NCI-H526 treated with DMSO at 0.1 percent for 48 hours (cell line): ENCODE results near the gene ZPLD1.

Experiments
- DNase-seq: peaks from one replicate; lab custom pipeline; 2025; lab: John Stamatoyannopoulos, UW

ZPLD1 gene

GRCh38 chr3:102470066-102470465 is 35.3 kb downstream of the ZPLD1 start:
- no peak for DNase-seq

GRCh38 chr3:102471001-102471400 is 36.2 kb downstream of the ZPLD1 start:
- DNase-seq = no peak

- DNase-seq = no peak
These were observed 36.7 kb downstream of the ZPLD1 start for GRCh38 chr3:102471491-102471890.

GRCh38 chr3:102473648-102474047 is 38.8 kb downstream of the ZPLD1 start:
- DNase-seq = no peak

- no peak for DNase-seq
These were observed 39.4 kb downstream of the ZPLD1 start for GRCh38 chr3:102474207-102474606.

GRCh38 chr3:102476198-102476597 is 41.4 kb downstream of the ZPLD1 start:
- no peak for DNase-seq

GRCh38 chr3:102478160-102478559 is 43.3 kb downstream of the ZPLD1 start:
- no peak for DNase-seq

GRCh38 chr3:102480139-102480538 is 45.3 kb downstream of the ZPLD1 start:
- no peak for DNase-seq

- no peak for DNase-seq
These were observed 46.2 kb downstream of the ZPLD1 start for GRCh38 chr3:102481050-102481449.

- no peak for DNase-seq
These were observed 48.7 kb downstream of the ZPLD1 start for GRCh38 chr3:102483556-102483955.

GRCh38 chr3:102484363-102484762 is 49.5 kb downstream of the ZPLD1 start:
- no peak for DNase-seq

GRCh38 chr3:102485701-102486100 is 50.9 kb downstream of the ZPLD1 start:
- no peak for DNase-seq

GRCh38 chr3:102488331-102488730 is 53.5 kb downstream of the ZPLD1 start:
- DNase-seq = no peak

GRCh38 chr3:102492300-102492699 is 57.5 kb downstream of the ZPLD1 start:
- DNase-seq = no peak

- DNase-seq = no peak
These were observed 62.8 kb downstream of the ZPLD1 start for GRCh38 chr3:102497571-102497970.

GRCh38 chr3:102505542-102505941 is 70.7 kb downstream of the ZPLD1 start:
- DNase-seq = no peak

- peak; percentile 92 for DNase-seq
These were observed 75.8 kb downstream of the ZPLD1 start for GRCh38 chr3:102510663-102511062.

- peak; percentile 56 for DNase-seq
These were observed 76.4 kb downstream of the ZPLD1 start for GRCh38 chr3:102511168-102511567.

GRCh38 chr3:102511639-102512038 is 76.8 kb downstream of the ZPLD1 start:
- peak; percentile 34 for DNase-seq

- peak; percentile 99 for DNase-seq
These were observed 78.1 kb downstream of the ZPLD1 start for GRCh38 chr3:102512734-102513504.

- no peak for DNase-seq
These were observed 79.4 kb downstream of the ZPLD1 start for GRCh38 chr3:102514241-102514640.

GRCh38 chr3:102521246-102521645 is 86.4 kb downstream of the ZPLD1 start:
- DNase-seq = no peak

GRCh38 chr3:102525624-102526023 is 90.8 kb downstream of the ZPLD1 start:
- no peak for DNase-seq

- no peak for DNase-seq
These were observed 92.0 kb downstream of the ZPLD1 start for GRCh38 chr3:102526865-102527264.
